GM12878 (cell line): Measurements from ENCODE around the gene PROB1.

Source experiments
- CTCF ChIP-seq, 3 experiments: IDR thresholded peaks in 2 of 3; conservative IDR thresholded peaks in 1 of 3; 2 replicates each; pipeline ENCODE4 v1.5.1; 2011; ENCODE audit warnings: low read depth in 3 of 3, low read length in 3 of 3, mild to moderate bottlenecking in 3 of 3, control low read depth in 2 of 3, moderate library complexity in 2 of 3, inconsistent platforms in 1 of 3, mixed read lengths in 1 of 3; ENCODE audit not compliant: control insufficient read depth in 2 of 3, insufficient read depth in 1 of 3; ENCODE audit errors: extremely low read depth in 1 of 3
- ELK1 ChIP-seq: IDR thresholded peaks from 2 replicates; pipeline ENCODE4 v1.6.1; 2012; ENCODE audit warnings: low read depth, low read length, improper control_type of control experiment
- FOXM1 ChIP-seq: IDR thresholded peaks from 2 replicates; pipeline ENCODE4 v1.6.1; 2012; ENCODE audit warnings: low read depth, mild to moderate bottlenecking, inconsistent platforms, low read length, moderate library complexity
- POLR2A ChIP-seq: IDR thresholded peaks from 2 replicates; pipeline ENCODE4 v1.6.1; 2011; ENCODE audit warnings: low read depth, mild to moderate bottlenecking, low read length
- TF ChIP-seq, protein P1 (sequence below): fragments of 150-350 bp; IDR thresholded peaks from 2 replicates; pipeline ENCODE4 v1.6.1; 2016; ENCODE audit warnings: low read depth, low read length

DNA sequence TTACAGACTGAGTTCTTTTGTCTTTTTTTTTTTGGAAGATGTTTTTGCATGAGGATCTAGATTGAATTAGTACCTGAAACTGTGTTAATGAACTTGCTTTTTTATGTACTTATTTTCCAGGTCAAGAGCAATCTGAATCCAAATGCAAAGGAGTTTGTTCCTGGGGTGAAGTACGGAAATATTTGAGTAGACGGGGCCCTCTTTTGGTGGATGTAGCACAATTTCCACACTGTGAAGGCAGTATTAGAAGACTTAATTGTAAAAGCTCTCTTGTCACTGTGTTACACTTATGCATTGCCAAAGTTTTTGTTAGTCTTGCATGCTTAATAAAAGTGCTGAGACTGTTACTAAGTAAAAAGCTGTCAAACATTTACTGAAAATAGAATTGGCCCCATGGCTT, 26.3 kb downstream of the PROB1 start:
- no peak for TF ChIP-seq POLR2A
- TF ChIP-seq ELK1 = no peak
- no peak for TF ChIP-seq FOXM1
- TF ChIP-seq, protein P1, sequence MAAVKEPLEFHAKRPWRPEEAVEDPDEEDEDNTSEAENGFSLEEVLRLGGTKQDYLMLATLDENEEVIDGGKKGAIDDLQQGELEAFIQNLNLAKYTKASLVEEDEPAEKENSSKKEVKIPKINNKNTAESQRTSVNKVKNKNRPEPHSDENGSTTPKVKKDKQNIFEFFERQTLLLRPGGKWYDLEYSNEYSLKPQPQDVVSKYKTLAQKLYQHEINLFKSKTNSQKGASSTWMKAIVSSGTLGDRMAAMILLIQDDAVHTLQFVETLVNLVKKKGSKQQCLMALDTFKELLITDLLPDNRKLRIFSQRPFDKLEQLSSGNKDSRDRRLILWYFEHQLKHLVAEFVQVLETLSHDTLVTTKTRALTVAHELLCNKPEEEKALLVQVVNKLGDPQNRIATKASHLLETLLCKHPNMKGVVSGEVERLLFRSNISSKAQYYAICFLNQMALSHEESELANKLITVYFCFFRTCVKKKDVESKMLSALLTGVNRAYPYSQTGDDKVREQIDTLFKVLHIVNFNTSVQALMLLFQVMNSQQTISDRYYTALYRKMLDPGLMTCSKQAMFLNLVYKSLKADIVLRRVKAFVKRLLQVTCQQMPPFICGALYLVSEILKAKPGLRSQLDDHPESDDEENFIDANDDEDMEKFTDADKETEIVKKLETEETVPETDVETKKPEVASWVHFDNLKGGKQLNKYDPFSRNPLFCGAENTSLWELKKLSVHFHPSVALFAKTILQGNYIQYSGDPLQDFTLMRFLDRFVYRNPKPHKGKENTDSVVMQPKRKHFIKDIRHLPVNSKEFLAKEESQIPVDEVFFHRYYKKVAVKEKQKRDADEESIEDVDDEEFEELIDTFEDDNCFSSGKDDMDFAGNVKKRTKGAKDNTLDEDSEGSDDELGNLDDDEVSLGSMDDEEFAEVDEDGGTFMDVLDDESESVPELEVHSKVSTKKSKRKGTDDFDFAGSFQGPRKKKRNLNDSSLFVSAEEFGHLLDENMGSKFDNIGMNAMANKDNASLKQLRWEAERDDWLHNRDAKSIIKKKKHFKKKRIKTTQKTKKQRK = no peak
- peak in 1 of 3 experiments; percentile 29; a peak in 1 of 6 replicates for TF ChIP-seq CTCF (IDR thresholded peaks at IDR 0.05 in 2 of 3, conservative IDR thresholded peaks at IDR 0.05 in 1 of 3; ENCODE audit: control insufficient read depth in 2 of 3, extremely low read depth in 1 of 3, insufficient read depth in 1 of 3, low read depth in 3 of 3, low read length in 3 of 3)
